Measurements from ENCODE around the gene ZFP1. TPM values are rescaled to one million over a fixed set of nuclear protein-coding genes. Genes with fewer than 3 reads are reported as not detected.

ZFP1 gene
- total RNA-seq, 1 donor from 2014 or later, result 17.0 TPM

- Mint-ChIP-seq H3K9me3 (ENCODE audit: unreplicated experiment) (peaks cover 41% of the 10 kb centered on the region), H3K4me3 (ENCODE audit: unreplicated experiment) (no peak overlapping the region), H3K27ac (ENCODE audit: unreplicated experiment) (no peak overlapping the region), H3K27me3 (ENCODE audit: unreplicated experiment) (peaks cover 8% of the 10 kb centered on the region), H3K36me3 (ENCODE audit: unreplicated experiment) (peaks cover 17% of the 10 kb centered on the region), H3K4me1 (ENCODE audit: unreplicated experiment) (no peaks in the 10 kb centered on the region)
- TF ChIP-seq CTCF (IDR thresholded peaks at IDR 0.05), result no peak
- no peak for DNase-seq (ENCODE audit: extremely low spot score, unreplicated experiment)
These were observed 28.6 kb downstream of the ZFP1 start for GRCh38 chr16:75176926-75177325.

GRCh38 chr16:75179208-75179607 lies 30.9 kb downstream of the ZFP1 start:
- peaks cover 2% of the 10 kb centered on the region for H3K36me3 Mint-ChIP-seq (ENCODE audit: unreplicated experiment)
- no peaks in the 10 kb centered on the region for H3K4me1 Mint-ChIP-seq (ENCODE audit: unreplicated experiment)
- no peak overlapping the region for H3K4me3 Mint-ChIP-seq (ENCODE audit: unreplicated experiment)
- no peak for TF ChIP-seq CTCF (IDR thresholded peaks at IDR 0.05)
- no peak overlapping the region for H3K27ac Mint-ChIP-seq (ENCODE audit: unreplicated experiment)
- peaks cover 29% of the 10 kb centered on the region for H3K9me3 Mint-ChIP-seq (ENCODE audit: unreplicated experiment)
- DNase-seq (ENCODE audit: extremely low spot score, unreplicated experiment), result no peak
- H3K27me3 Mint-ChIP-seq (ENCODE audit: unreplicated experiment), result peaks cover 14% of the 10 kb centered on the region

GRCh38 chr16:75181630-75182029 lies 33.3 kb downstream of the ZFP1 start:
- Mint-ChIP-seq H3K36me3 (ENCODE audit: unreplicated experiment) (no peaks in the 10 kb centered on the region), H3K9me3 (ENCODE audit: unreplicated experiment) (peaks cover 29% of the 10 kb centered on the region), H3K27me3 (ENCODE audit: unreplicated experiment) (peaks cover 18% of the 10 kb centered on the region), H3K27ac (ENCODE audit: unreplicated experiment) (no peak overlapping the region), H3K4me1 (ENCODE audit: unreplicated experiment) (no peaks in the 10 kb centered on the region), H3K4me3 (ENCODE audit: unreplicated experiment) (no peak overlapping the region)
- no peak for DNase-seq (ENCODE audit: extremely low spot score, unreplicated experiment)
- no peak for TF ChIP-seq CTCF (IDR thresholded peaks at IDR 0.05)

GRCh38 chr16:75188832-75189477 lies 40.6 kb downstream of the ZFP1 start:
- Mint-ChIP-seq H3K27ac (ENCODE audit: unreplicated experiment) (no peak overlapping the region), H3K4me3 (ENCODE audit: unreplicated experiment) (no peak overlapping the region)
- no peak for TF ChIP-seq CTCF (IDR thresholded peaks at IDR 0.05)

GRCh38 chr16:75189638-75190245 lies 41.4 kb downstream of the ZFP1 start:
- peak; percentile 71 for DNase-seq (ENCODE audit: extremely low spot score, unreplicated experiment)
- H3K9me3 Mint-ChIP-seq (ENCODE audit: unreplicated experiment), result peaks cover 9% of the 10 kb centered on the region
- H3K4me3 Mint-ChIP-seq (ENCODE audit: unreplicated experiment), result no peak overlapping the region

More at GRCh38 chr16:75188832-75189477, 40.6 kb downstream of the ZFP1 start:
- DNase-seq (ENCODE audit: extremely low spot score, unreplicated experiment), result peak; percentile 62
- H3K27me3 Mint-ChIP-seq (ENCODE audit: unreplicated experiment), result peaks cover 13% of the 10 kb centered on the region
- H3K36me3 Mint-ChIP-seq (ENCODE audit: unreplicated experiment), result no peaks in the 10 kb centered on the region
- H3K4me1 Mint-ChIP-seq (ENCODE audit: unreplicated experiment), result peaks cover 3% of the 10 kb centered on the region
- peaks cover 9% of the 10 kb centered on the region for H3K9me3 Mint-ChIP-seq (ENCODE audit: unreplicated experiment)

More at GRCh38 chr16:75189638-75190245, 41.4 kb downstream of the ZFP1 start:
- Mint-ChIP-seq H3K27ac (ENCODE audit: unreplicated experiment) (no peak overlapping the region), H3K27me3 (ENCODE audit: unreplicated experiment) (peaks cover 12% of the 10 kb centered on the region), H3K36me3 (ENCODE audit: unreplicated experiment) (no peaks in the 10 kb centered on the region), H3K4me1 (ENCODE audit: unreplicated experiment) (peaks cover 3% of the 10 kb centered on the region)
- TF ChIP-seq CTCF (IDR thresholded peaks at IDR 0.05), result no peak
